Coronary artery (tissue), 2 donors: ENCODE measurements around the gene GMEB2.

ENCODE experiments used
- DNase-seq: peaks from one replicate; pipeline ENCODE4 v3.0.0-alpha.2; 2017; ENCODE audit warnings: low spot score
- H3K27ac ChIP-seq, 2 donors: fragments of 200-600 bp; sonication (generic); one replicate each; pipeline ENCODE4 v1.5.1; 2016 to 2019
- H3K4me3 ChIP-seq: fragments of 200-600 bp; sonication (generic); 2 replicates; pipeline ENCODE4 v1.5.1; 2016; ENCODE audit warnings: mild to moderate bottlenecking, moderate library complexity
- CTCF ChIP-seq: fragments of 200-600 bp; sonication (generic); IDR thresholded peaks from one replicate; pipeline ENCODE4 v1.5.1; 2019; ENCODE audit warnings: antibody characterized with exemption

The GMEB2 gene

DNA sequence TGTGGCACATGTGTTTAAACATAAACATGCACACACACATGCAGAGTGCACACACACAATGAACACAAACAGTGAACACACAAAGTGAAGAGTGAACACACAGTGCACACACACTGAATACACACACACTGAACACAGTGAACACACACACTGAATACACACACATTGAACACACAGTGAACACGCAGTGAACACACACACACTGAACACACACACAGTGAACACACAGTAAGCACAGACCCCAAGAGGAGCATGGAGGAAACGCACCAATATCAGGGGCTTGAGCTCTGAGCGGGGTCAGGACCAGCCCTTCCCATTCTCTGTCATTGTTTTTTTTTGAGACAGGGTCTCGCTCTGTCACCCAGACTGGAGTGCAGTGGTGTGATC is 35.8 kb downstream of the GMEB2 start:
- Histone ChIP-seq H3K27ac (no peak overlapping the region), H3K4me3 (no peak overlapping the region)
- no peak for DNase-seq
- no peak for TF ChIP-seq CTCF

DNA sequence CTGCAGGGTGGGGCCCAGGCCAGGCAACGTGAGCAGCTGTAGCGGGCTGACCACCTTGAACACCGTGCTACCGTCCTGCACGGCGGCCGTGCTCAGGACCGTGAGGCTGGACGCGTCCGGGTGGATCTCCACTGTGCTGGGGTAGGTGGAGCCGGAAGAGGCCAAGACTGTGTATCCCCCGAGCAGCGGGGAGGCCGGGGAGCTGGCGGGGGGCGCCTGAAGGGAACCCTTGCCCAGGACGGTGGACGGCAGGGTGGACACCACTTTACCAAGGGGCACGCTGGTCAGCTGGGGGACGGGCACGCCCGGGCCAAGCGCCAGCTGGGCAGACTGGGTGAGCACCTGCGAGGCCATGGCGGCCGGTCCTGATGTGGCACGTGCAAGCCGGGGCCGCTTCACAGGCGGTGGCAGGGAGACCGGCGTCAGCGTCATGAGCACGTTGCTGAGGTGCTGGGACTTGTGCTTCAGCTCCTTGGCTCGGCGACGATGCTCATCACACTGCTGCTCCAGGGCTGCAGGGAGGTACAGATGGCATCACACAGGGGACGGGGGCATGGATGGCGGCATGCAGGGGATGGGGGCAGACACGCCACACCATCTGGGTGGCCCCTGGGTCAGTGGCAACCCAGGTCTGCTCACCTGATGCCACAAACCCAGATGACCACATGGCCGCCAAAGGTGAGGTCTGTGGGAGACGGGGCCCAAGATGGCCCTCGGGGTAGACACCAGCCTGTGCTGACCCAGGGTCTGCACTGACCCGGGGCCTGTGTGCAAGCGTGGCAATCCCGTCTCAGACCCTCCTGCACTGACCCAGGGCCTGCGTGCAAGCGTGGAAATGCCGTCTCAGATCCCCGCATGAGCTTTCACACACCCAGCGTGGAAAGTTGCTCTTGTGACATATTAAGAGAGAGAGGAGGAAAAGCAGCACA is 36.4 kb downstream of the GMEB2 start:
- no peak overlapping the region for H3K4me3 ChIP-seq
- no peak for DNase-seq
- H3K27ac ChIP-seq: no peak overlapping the region
- TF ChIP-seq CTCF: no peak

GRCh38 chr20:63589261-63590217 is 37.4 kb downstream of the GMEB2 start:
- H3K27ac ChIP-seq: no peak overlapping the region
- no peak for TF ChIP-seq CTCF
- no peak for DNase-seq
- no peak overlapping the region for H3K4me3 ChIP-seq

- Histone ChIP-seq H3K27ac (no peak overlapping the region), H3K4me3 (no peak overlapping the region)
- no peak for DNase-seq
- TF ChIP-seq CTCF: no peak
Observed at GRCh38 chr20:63588641-63589041, 38.3 kb downstream of the GMEB2 start.

GRCh38 chr20:63587776-63588591 is 38.9 kb downstream of the GMEB2 start:
- Histone ChIP-seq H3K4me3 (no peak overlapping the region), H3K27ac (no peak overlapping the region)
- no peak for TF ChIP-seq CTCF
- no peak for DNase-seq

- TF ChIP-seq CTCF: no peak
- DNase-seq: no peak
- H3K27ac ChIP-seq: no peak overlapping the region
- no peak overlapping the region for H3K4me3 ChIP-seq
Observed at GRCh38 chr20:63587256-63587655, 39.6 kb downstream of the GMEB2 start.
